Right ventricle myocardium inferior (tissue), 1 donor: ENCODE measurements around the gene PYCARD. TPM values are rescaled to one million over a fixed set of nuclear protein-coding genes. Genes with fewer than 3 reads are reported as not detected.
A peak's percentile ranks its signal among the peaks of the same experiment; 100 is the strongest.
"Not testable (repeated sequence)": the region's sequence is repeated elsewhere in the genome, so short reads cannot be mapped to it uniquely, and the experiment has no call there.

Experiments used
- ATAC-seq: fragments of 200-7000 bp; cut with Tn5 transposase; one replicate; pipeline ENCODE4 v1.9.1; 2020; ENCODE audit warnings: mild to moderate bottlenecking, moderate library complexity
- DNase-seq: peaks from one replicate; pipeline ENCODE4 v3.0.0; 2021; ENCODE audit errors: missing footprints
- intact Hi-C: fragments of 100-400 bp; cut with DNase I; formaldehyde crosslinking; loops from one replicate; pipeline ENCODE4 v1.11.0; 2022
- long read RNA-seq: library from polyadenylated mRNA; unstranded; transcript quantifications from one replicate; pipeline ENCODE4 v2.0.0, GENCODE V29; 2021
- total RNA-seq: library from RNA; stranded (reverse); fragmentation: NEBNext Ultra II Directional; extraction: Animal tissue kit (Norgen Biotek cat#: 25700); gene quantifications from one replicate; pipeline ENCODE4 v1.2.1, GENCODE V29; 2021
- donor health status: DM: no; HTN: yes; CAD: no; lungs with severe emphysema.

PYCARD gene
- total RNA-seq, result 9.1 TPM
- long read RNA-seq, partial matches to known transcripts, result 0 of 3 reads
- long read RNA-seq, other reads (novel, unspliced or antisense), result 0 of 3 reads

DNA sequence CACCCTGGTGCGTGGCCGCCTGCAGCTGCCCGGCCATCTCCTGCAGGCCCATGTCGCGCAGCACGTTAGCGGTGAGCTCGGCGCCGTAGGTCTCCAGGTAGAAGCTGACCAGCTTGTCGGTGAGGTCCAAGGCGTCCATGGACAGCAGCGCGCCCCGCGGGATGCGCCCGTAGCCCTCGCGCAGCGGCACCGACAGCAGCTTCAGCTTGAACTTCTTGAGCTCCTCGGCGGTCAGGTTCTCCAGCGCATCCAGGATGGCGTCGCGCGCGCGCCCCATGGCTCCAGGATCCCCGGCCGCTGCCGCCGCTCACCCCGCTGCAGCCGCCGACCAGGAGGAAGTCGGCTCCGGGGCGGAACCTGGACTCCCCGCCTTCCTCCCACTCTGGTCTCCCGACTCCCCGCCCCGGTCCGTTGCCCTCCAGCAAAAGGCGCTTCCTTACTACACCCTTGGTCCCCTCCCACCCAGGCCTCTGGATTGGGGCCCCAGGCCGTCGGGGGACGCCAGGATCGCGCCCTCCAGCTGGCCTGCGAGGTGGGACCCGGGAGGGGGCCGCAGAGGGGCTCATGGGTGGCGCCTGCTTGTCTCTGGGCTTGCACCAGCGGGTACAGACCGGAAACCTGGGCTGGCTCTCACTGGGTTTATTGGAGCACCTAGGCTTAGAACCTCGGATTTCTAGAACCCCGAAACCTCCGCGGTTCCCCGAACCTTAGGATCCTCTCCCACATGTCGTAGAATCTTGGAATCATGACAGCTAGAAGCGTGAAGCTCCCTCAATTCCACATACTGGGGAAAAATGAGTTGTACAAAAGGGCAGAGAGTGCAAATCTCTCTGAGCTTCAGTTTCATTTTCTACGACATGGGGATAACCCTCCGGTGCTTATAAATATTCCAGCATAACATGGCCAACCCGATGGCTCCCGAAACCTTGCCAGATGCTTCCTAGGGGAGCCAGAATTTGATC lies at the start of gene PYCARD:
Gene PYCARD (minus strand): TSS at position 347 of the 962 bp plus-strand sequence. CDS start 70 bp downstream, at position 277.
- intact Hi-C loops, result no loop called here
- DNase-seq (peak; percentile 85), ATAC-seq (peak; percentile 79)

GRCh38 chr16:31251435-31251834 lies 48.9 kb upstream of the PYCARD start:
- no peak for DNase-seq
- intact Hi-C loops, result no loop called here
- ATAC-seq, result no peak

DNA sequence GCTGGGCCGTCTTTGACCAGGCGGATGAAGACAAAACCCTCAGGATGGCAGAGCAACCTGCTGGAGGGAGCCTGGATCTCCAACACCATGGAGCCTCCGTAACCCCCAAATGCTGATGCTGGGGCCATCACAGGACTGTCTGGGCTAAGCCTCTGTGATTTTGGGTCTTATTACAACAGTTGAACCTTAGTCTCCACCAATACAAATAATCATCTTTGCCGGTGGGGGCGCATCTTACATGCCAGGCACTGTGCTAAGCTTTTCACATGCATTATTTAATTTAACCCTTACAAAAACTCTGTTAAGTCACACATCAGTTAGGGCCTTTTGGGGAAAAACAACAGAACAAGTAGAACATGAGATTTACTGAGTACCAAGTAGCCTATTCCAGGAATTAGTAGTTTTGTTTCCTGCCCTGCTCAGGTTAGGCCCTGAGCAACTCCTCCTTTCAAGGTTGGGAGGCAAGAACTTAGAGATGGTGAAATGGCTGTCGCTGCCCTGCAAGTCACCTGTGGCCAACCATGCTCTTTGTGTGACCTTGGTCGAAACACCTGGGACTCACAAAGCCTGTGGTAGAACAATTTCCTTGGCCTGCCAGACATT lies 48.3 kb upstream of the PYCARD start:
- no peak for ATAC-seq

GRCh38 chr16:31248344-31248743 lies 45.8 kb upstream of the PYCARD start:
- DNase-seq (no peak), ATAC-seq (no peak)
- intact Hi-C loops, result no loop called here

More for the DNA sequence above, 48.3 kb upstream of the PYCARD start:
- intact Hi-C loops, result no loop called here
- DNase-seq, result no peak

- ATAC-seq (no peak), DNase-seq (no peak)
- intact Hi-C loops, result no loop called here
Measured at GRCh38 chr16:31246296-31246695, 43.7 kb upstream of the PYCARD start.

DNA sequence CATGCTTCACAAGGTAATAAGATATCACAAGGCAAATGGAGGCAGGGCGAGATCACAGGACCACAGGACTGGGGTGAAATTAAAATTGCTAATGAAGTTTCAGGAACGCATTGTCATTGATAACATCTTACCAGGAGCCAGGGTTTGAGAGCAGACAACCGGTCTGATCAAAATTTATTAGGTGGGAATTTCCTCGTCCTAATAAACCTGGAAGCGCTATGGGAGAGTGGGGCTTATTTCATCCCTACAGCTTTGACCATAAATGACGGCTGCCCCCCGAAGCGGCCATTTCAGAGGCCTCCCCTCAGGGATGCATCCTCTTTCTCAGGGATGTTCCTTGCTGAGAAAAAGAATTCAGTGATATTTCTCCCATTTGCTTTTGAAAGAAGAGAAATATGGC lies 43.0 kb upstream of the PYCARD start:
- DNase-seq, intact Hi-C loops, ATAC-seq: not testable (repeated sequence)

DNA sequence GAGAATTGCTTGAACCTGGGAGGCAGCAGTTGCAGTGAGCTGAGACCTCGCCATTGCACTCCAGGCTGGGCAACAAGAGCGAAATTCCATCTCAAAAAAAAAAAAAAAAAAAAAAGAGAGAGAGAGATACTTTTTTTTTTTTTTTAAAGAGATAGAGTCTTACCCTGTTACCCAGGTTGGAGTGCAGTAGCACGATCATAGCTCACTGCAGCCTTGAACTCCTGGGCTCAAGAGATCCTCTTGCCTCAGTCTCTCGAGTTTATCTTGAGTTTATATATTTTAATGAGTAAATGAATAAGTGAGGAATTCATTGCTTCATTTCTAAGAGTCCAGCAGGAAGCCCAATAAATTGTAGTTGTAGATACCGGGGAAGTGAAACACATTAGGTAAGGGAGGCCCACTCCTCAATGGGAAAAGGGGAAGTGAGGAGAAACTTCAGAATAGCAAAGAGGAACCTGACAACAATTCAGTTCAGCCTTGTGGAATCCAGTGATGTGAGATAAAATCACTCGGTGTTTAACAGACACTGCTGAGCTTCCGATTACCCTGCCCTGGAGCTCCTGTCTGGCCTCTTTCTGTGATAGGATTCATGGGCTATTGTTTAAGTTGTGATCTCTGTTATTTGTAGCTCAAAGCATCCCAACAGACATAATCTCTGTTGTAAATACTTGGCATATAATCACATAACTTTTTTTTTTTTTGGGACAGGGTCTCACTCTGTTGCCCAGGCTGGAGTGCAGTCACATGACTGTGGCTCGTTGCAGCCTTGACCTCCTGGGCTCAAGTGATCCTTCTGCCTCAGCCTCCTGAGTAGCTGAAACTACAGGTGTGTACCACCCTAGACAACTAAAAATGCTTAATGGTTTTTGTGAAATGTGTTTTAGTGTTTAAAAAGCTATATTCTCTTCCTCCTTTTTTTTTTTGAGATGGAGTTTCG lies 41.4 kb upstream of the PYCARD start:
- intact Hi-C loops, result no loop called here
- peak; percentile 56 for ATAC-seq
- DNase-seq, result no peak

GRCh38 chr16:31242206-31242605 lies 39.6 kb upstream of the PYCARD start:
- intact Hi-C loops, result no loop called here

DNA sequence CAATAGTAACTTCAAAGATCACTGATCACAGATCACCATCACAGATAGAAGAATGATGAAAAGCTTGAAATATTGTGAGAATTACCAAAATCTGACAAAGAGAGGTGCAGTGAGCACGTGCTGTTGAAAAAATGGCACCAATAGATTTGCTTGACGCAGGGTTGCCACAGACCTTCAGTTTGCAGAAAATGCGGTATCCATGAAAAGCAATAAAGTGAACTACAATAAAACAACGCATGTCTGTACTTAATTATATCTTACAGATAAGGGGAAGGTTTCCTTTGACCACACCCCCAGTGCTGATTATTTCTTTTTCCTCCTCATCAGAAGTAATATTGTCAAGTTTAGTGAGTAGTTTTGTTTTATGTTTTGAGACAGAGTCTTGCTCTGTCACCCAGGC lies 35.5 kb upstream of the PYCARD start:
- DNase-seq (no peak), ATAC-seq (no peak)
- intact Hi-C loops, result no loop called here

More at GRCh38 chr16:31242206-31242605, 39.6 kb upstream of the PYCARD start:
- DNase-seq, result no peak
- ATAC-seq, result no peak

- no peak for ATAC-seq
- DNase-seq, result no peak
- intact Hi-C loops, result no loop called here
Measured at GRCh38 chr16:31229501-31229900, 26.9 kb upstream of the PYCARD start.

GRCh38 chr16:31228206-31228605 lies 25.6 kb upstream of the PYCARD start:
- ATAC-seq (no peak), DNase-seq (no peak)
- intact Hi-C loops, result no loop called here

DNA sequence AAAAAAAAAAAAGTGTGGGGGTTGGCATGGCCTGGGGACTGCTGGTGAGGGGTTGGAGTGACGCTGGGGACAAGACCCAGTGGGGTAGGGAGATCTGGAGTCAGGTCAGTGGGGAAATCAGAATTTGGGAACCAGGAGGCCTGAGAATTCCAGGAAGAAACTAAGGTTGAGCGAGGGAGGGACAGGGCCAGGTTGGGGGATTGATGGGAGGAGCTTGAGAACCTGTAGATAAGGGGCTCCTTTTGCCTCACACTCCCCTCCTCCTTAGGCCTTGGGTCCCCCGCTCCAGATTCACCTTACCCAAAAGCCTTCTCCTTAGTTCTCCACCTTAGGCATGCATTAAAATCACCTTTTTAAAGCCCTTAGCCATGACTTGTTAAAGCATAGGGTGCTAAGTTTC lies 22.6 kb upstream of the PYCARD start:
- intact Hi-C loops, result no loop called here
- no peak for ATAC-seq
- DNase-seq, result no peak

DNA sequence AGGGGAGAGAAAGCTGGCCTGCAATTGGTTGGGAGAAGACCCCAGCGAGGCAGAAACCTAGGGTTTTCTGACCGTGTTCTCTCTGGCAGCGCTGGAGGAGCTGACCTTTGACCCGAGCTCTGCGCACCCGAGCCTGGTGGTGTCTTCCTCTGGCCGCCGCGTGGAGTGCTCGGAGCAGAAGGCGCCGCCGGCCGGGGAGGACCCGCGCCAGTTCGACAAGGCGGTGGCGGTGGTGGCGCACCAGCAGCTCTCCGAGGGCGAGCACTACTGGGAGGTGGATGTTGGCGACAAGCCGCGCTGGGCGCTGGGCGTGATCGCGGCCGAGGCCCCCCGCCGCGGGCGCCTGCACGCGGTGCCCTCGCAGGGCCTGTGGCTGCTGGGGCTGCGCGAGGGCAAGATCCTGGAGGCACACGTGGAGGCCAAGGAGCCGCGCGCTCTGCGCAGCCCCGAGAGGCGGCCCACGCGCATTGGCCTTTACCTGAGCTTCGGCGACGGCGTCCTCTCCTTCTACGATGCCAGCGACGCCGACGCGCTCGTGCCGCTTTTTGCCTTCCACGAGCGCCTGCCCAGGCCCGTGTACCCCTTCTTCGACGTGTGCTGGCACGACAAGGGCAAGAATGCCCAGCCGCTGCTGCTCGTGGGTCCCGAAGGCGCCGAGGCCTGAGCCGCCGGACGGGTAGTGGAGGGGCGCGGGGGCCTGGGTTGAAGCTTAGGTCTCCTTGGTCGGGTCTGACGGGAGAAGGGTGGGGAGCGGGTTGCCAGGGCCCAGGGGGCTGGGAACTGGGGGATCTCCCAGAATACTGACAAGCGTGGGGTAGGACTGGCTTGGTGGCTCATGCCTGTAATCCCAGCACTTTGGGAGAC lies 21.8 kb upstream of the PYCARD start:
- no peak for ATAC-seq
- no peak for DNase-seq
- intact Hi-C loops, result no loop called here

DNA sequence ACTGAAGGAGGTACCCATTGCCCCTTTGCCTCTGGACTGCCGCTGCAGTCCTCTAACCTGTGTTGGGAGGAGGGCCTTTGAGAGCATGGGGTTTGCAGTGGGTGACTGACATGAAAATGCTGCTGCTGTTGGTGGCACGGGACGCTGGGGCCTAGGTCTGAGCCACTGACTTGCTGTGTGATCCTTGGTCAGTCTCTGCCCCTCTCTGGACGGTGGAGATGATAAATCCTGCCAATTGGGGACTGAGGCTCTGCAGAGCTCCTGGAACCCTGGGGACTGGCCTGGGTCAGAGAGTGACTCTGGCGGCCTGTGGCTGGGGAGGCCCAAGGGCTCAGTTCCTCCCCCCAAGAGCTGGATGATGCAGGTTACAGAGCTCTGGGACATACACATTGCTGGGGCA lies 20.5 kb upstream of the PYCARD start:
- ATAC-seq (no peak), DNase-seq (no peak)
- intact Hi-C loops, result no loop called here

GRCh38 chr16:31221357-31222160 lies 19.0 kb upstream of the PYCARD start:
- intact Hi-C loops, result no loop called here
- DNase-seq (no peak), ATAC-seq (no peak)

DNA sequence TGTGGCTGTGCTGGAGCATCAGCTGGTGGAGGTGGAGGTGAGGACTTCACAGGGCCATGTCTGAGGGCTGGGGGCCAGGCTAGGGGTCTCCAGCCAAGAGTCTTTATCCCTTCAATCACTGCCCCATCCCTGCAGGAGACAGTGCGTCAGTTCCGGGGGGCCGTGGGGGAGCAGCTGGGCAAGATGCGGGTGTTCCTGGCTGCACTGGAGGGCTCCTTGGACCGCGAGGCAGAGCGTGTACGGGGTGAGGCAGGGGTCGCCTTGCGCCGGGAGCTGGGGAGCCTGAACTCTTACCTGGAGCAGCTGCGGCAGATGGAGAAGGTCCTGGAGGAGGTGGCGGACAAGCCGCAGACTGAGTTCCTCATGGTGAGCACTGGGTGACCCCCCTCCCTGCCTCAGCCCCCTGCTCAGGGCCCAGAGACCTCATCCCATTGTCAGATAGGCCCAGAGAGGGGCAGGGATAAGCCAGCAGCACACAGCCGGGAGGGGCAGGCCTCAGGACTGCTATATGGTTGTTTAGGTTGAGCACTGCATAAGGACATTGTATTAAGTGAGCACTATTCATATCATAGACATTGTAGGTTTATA lies 16.7 kb upstream of the PYCARD start:
- ATAC-seq (no peak), DNase-seq (no peak)
- intact Hi-C loops, result no loop called here

DNA sequence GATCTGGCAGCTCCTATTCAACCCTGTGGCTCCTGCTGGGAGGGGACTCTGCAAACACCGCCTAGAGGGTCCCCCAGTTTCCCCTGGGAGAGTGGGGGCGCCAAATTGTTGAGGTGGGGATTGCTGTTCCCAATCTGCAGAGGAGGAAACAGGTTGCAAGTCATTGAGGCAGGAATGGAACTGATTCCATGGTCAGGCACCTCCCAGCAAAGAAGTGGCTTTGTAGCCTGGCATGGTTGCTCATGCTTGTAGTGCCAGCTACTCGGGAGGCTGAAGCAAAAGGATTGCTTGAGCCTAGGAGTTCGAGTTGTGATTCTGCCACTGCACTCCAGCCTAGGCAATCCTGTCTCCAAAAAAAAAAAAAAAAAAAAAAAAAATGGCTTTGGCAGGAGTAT lies 14.6 kb upstream of the PYCARD start:
- DNase-seq (no peak), ATAC-seq (no peak)
- intact Hi-C loops, result no loop called here
